Measurements from ENCODE around the gene OPN1MW3. TPM values are rescaled to one million over a fixed set of nuclear protein-coding genes. Genes with fewer than 3 reads are reported as not detected.

The OPN1MW3 gene
- total RNA-seq, 1 donor from 2014 or later = not detected

DNA sequence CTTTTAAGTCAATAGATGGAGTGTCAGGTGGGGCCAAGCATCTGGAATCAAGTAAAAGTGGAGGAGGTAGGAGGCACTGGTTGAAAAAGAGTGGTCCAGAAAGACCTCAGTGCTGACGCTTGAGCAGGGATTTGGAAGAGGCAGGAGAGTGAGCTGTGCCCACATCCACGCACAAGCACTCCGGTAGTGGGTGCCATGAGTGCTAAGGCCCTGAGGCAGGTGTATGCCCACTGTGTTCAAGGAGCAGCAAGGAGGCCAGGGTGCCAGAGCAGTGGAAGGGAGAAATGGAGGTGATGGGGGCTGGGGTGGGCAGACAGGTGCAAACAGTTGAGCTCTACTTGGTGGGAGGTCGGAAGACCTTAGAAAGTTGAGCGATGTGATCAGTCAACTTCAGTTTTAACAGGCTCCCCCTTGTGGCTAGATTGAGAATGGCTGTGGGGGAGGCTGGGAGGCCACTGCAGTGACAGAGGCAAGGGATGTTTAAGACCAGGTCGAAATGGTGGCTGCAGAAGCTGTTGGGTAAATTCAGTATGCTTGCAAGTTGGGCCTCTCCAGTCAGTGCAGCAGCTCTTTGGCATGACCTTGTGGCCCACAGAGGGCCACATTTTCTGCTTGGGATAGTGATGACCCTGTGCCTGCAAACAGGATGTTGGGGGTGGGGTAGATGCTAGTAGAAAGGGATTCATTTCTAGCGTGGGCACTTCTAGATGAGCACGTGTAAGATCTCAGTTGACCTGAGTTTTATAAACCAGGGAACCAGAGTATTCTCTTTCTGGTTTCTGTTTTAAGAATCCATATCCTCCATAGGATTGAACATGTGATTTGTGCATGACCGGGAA is 50.9 kb downstream of the OPN1MW3 start:
- Histone ChIP-seq H3K9ac (ENCODE audit: low read depth in 1 of 3, low read length in 3 of 3) (no peak overlapping the region), H3K9me3 (ENCODE audit: control insufficient read depth in 3 of 3, low read length in 3 of 3) (no peaks in the 10 kb centered on the region), H3K27me3 (ENCODE audit: control insufficient read depth in 3 of 3, insufficient read depth in 3 of 3, low read length in 3 of 3) (peaks cover 0 to 12% (median 0%) of the 10 kb centered on the region in 3 donors), H3K36me3 (ENCODE audit: control insufficient read depth in 3 of 3, insufficient read depth in 3 of 3, low read length in 3 of 3) (no peaks in the 10 kb centered on the region), H3K4me3 (ENCODE audit: low read length in 3 of 3) (no peak overlapping the region), H3K27ac (ENCODE audit: low read depth, low read length) (no peak overlapping the region), H3K4me1 (ENCODE audit: control insufficient read depth in 3 of 3, insufficient read depth in 3 of 3, low read length in 3 of 3) (peaks cover 2 to 4% (median 2%) of the 10 kb centered on the region in 3 donors)

- Histone ChIP-seq H3K27ac (ENCODE audit: low read depth, low read length) (no peak overlapping the region), H3K9me3 (ENCODE audit: control insufficient read depth in 3 of 3, low read length in 3 of 3) (no peaks in the 10 kb centered on the region), H3K36me3 (ENCODE audit: control insufficient read depth in 3 of 3, insufficient read depth in 3 of 3, low read length in 3 of 3) (no peaks in the 10 kb centered on the region), H3K27me3 (ENCODE audit: control insufficient read depth in 3 of 3, insufficient read depth in 3 of 3, low read length in 3 of 3) (peaks cover 0 to 12% (median 0%) of the 10 kb centered on the region in 3 donors), H3K4me1 (ENCODE audit: control insufficient read depth in 3 of 3, insufficient read depth in 3 of 3, low read length in 3 of 3) (peaks cover 2 to 4% (median 2%) of the 10 kb centered on the region in 3 donors), H3K9ac (ENCODE audit: low read depth in 1 of 3, low read length in 3 of 3) (no peak overlapping the region), H3K4me3 (ENCODE audit: low read length in 3 of 3) (no peak overlapping the region)
These were observed 51.8 kb downstream of the OPN1MW3 start for GRCh38 chrX:154309041-154309775.

GRCh38 chrX:154310616-154311536 is 53.5 kb downstream of the OPN1MW3 start:
- peaks cover 0 to 3% (median 0%) of the 10 kb centered on the region in 3 donors for H3K27me3 ChIP-seq (ENCODE audit: control insufficient read depth in 3 of 3, insufficient read depth in 3 of 3, low read length in 3 of 3)
- H3K4me1 ChIP-seq (ENCODE audit: control insufficient read depth in 3 of 3, insufficient read depth in 3 of 3, low read length in 3 of 3) = peaks cover 2 to 4% (median 2%) of the 10 kb centered on the region in 3 donors

GRCh38 chrX:154312116-154312515 is 54.7 kb downstream of the OPN1MW3 start:
- H3K9me3 ChIP-seq (ENCODE audit: control insufficient read depth in 3 of 3, low read length in 3 of 3) = no peaks in the 10 kb centered on the region
- no peaks in the 10 kb centered on the region for H3K36me3 ChIP-seq (ENCODE audit: control insufficient read depth in 3 of 3, insufficient read depth in 3 of 3, low read length in 3 of 3)
- no peak overlapping the region for H3K9ac ChIP-seq (ENCODE audit: low read depth in 1 of 3, low read length in 3 of 3)
- peaks cover 2 to 4% (median 2%) of the 10 kb centered on the region in 3 donors for H3K4me1 ChIP-seq (ENCODE audit: control insufficient read depth in 3 of 3, insufficient read depth in 3 of 3, low read length in 3 of 3)
- H3K27me3 ChIP-seq (ENCODE audit: control insufficient read depth in 3 of 3, insufficient read depth in 3 of 3, low read length in 3 of 3) = no peaks in the 10 kb centered on the region
- no peak overlapping the region for H3K4me3 ChIP-seq (ENCODE audit: low read length in 3 of 3)
- H3K27ac ChIP-seq (ENCODE audit: low read depth, low read length) = no peak overlapping the region

More at GRCh38 chrX:154310616-154311536, 53.5 kb downstream of the OPN1MW3 start:
- Histone ChIP-seq H3K9ac (ENCODE audit: low read depth in 1 of 3, low read length in 3 of 3) (no peak overlapping the region), H3K27ac (ENCODE audit: low read depth, low read length) (no peak overlapping the region), H3K9me3 (ENCODE audit: control insufficient read depth in 3 of 3, low read length in 3 of 3) (no peaks in the 10 kb centered on the region), H3K36me3 (ENCODE audit: control insufficient read depth in 3 of 3, insufficient read depth in 3 of 3, low read length in 3 of 3) (no peaks in the 10 kb centered on the region), H3K4me3 (ENCODE audit: low read length in 3 of 3) (no peak overlapping the region)

GRCh38 chrX:154313147-154313546 is 55.8 kb downstream of the OPN1MW3 start:
- H3K36me3 ChIP-seq (ENCODE audit: control insufficient read depth in 3 of 3, insufficient read depth in 3 of 3, low read length in 3 of 3) = no peaks in the 10 kb centered on the region
- no peak overlapping the region for H3K27ac ChIP-seq (ENCODE audit: low read depth, low read length)

GRCh38 chrX:154315416-154315815 is 58.0 kb downstream of the OPN1MW3 start:
- Histone ChIP-seq H3K4me3 (ENCODE audit: low read length in 3 of 3) (no peak overlapping the region), H3K27ac (ENCODE audit: low read depth, low read length) (no peak overlapping the region), H3K4me1 (ENCODE audit: control insufficient read depth in 3 of 3, insufficient read depth in 3 of 3, low read length in 3 of 3) (no peaks in the 10 kb centered on the region), H3K9ac (ENCODE audit: low read depth in 1 of 3, low read length in 3 of 3) (no peak overlapping the region), H3K36me3 (ENCODE audit: control insufficient read depth in 3 of 3, insufficient read depth in 3 of 3, low read length in 3 of 3) (no peaks in the 10 kb centered on the region), H3K9me3 (ENCODE audit: control insufficient read depth in 3 of 3, low read length in 3 of 3) (no peaks in the 10 kb centered on the region), H3K27me3 (ENCODE audit: control insufficient read depth in 3 of 3, insufficient read depth in 3 of 3, low read length in 3 of 3) (peaks cover 0 to 2% (median 0%) of the 10 kb centered on the region in 3 donors)

More at GRCh38 chrX:154313147-154313546, 55.8 kb downstream of the OPN1MW3 start:
- Histone ChIP-seq H3K9me3 (ENCODE audit: control insufficient read depth in 3 of 3, low read length in 3 of 3) (no peaks in the 10 kb centered on the region), H3K9ac (ENCODE audit: low read depth in 1 of 3, low read length in 3 of 3) (no peak overlapping the region), H3K4me3 (ENCODE audit: low read length in 3 of 3) (no peak overlapping the region), H3K4me1 (ENCODE audit: control insufficient read depth in 3 of 3, insufficient read depth in 3 of 3, low read length in 3 of 3) (peaks cover 0 to 2% (median 1%) of the 10 kb centered on the region in 3 donors), H3K27me3 (ENCODE audit: control insufficient read depth in 3 of 3, insufficient read depth in 3 of 3, low read length in 3 of 3) (peaks cover 0 to 2% (median 0%) of the 10 kb centered on the region in 3 donors)

DNA sequence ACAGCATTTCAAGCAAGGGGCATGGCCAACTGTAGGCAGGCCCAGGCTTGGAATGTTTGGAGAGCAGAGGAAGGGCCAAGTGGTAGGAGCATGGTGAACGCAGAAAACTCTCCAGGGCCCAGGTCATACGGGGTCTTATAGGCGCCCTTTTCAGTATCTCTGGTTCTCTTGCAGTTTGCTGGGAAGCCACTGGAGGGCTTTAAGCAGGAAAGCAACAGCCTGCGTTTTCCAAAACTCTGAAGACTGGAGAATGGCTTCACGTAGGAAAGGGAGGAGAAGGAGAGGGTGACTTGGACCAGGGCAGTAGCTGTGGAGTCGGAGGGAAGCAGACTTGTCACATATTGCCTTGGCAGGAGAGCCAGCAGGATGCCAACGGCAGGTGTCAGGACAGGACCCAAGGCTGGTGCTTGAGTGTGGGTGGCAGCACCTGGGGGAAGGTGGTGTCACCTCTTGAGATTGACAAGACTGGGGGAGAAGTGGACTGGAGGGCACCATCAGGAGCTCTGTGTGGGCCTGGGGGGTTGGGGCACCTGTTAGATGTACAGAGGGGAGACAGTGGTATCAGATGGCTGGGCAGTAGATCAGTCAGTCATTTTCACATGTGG is 60.1 kb downstream of the OPN1MW3 start:
- no peak overlapping the region for H3K4me3 ChIP-seq (ENCODE audit: low read length in 3 of 3)
- H3K27ac ChIP-seq (ENCODE audit: low read depth, low read length) = no peak overlapping the region
- no peak overlapping the region for H3K9ac ChIP-seq (ENCODE audit: low read depth in 1 of 3, low read length in 3 of 3)
- peaks cover 0 to 2% (median 0%) of the 10 kb centered on the region in 3 donors for H3K27me3 ChIP-seq (ENCODE audit: control insufficient read depth in 3 of 3, insufficient read depth in 3 of 3, low read length in 3 of 3)
- H3K36me3 ChIP-seq (ENCODE audit: control insufficient read depth in 3 of 3, insufficient read depth in 3 of 3, low read length in 3 of 3) = no peaks in the 10 kb centered on the region
- H3K9me3 ChIP-seq (ENCODE audit: control insufficient read depth in 3 of 3, low read length in 3 of 3) = no peaks in the 10 kb centered on the region
- H3K4me1 ChIP-seq (ENCODE audit: control insufficient read depth in 3 of 3, insufficient read depth in 3 of 3, low read length in 3 of 3) = no peaks in the 10 kb centered on the region

GRCh38 chrX:154320406-154320805 is 63.0 kb downstream of the OPN1MW3 start:
- Histone ChIP-seq H3K4me1 (ENCODE audit: control insufficient read depth in 3 of 3, insufficient read depth in 3 of 3, low read length in 3 of 3) (no peaks in the 10 kb centered on the region), H3K4me3 (ENCODE audit: low read length in 3 of 3) (no peak overlapping the region), H3K9ac (ENCODE audit: low read depth in 1 of 3, low read length in 3 of 3) (no peak overlapping the region), H3K36me3 (ENCODE audit: control insufficient read depth in 3 of 3, insufficient read depth in 3 of 3, low read length in 3 of 3) (no peaks in the 10 kb centered on the region), H3K27me3 (ENCODE audit: control insufficient read depth in 3 of 3, insufficient read depth in 3 of 3, low read length in 3 of 3) (peaks cover 0 to 2% (median 0%) of the 10 kb centered on the region in 3 donors), H3K9me3 (ENCODE audit: control insufficient read depth in 3 of 3, low read length in 3 of 3) (no peaks in the 10 kb centered on the region), H3K27ac (ENCODE audit: low read depth, low read length) (no peak overlapping the region)
